ENCODE results near the gene BTBD9.

DNA sequence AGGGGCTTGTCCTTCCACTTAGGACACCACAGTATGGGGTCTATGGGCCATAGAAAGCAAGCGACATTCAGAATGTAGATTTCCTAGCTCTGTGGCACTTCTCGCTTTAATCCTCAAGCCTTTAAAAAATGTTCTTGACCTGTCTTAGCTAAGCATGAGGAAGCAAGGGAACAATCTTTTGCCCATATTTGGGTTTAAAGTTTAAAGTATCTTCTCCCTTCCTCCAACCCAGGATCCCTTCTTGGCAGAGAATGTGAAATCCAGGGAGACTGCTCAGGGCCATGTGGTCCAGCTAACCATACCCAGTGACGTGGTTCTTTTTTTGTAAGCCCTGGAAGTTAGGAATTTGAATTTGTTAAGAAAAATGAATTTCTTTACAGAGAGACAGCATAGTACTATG is 289.9 kb downstream of the BTBD9 start:
- TF ChIP-seq CTCF (IDR thresholded peaks at IDR 0.05): no peak
- no peak for TF ChIP-seq POLR2A (IDR thresholded peaks at IDR 0.05)
